ENCODE results near the gene RFTN1.
"Not testable (repeated sequence)": the region's sequence is repeated elsewhere in the genome, so short reads cannot be mapped to it uniquely, and the experiment has no call there.

The RFTN1 gene

GRCh38 chr3:16506884-16507577 lies 6.5 kb downstream of the RFTN1 start:
- DNase-seq: no peak

GRCh38 chr3:16506451-16506850 lies 7.0 kb downstream of the RFTN1 start:
- no peak for DNase-seq

- no peak for DNase-seq
Measured at GRCh38 chr3:16504692-16505091, 8.8 kb downstream of the RFTN1 start.

- no peak for DNase-seq
Measured at GRCh38 chr3:16504242-16504641, 9.3 kb downstream of the RFTN1 start.

GRCh38 chr3:16503191-16503776 lies 10.2 kb downstream of the RFTN1 start:
- DNase-seq: no peak

GRCh38 chr3:16502347-16502908 lies 11.1 kb downstream of the RFTN1 start:
- no peak for DNase-seq

- no peak for DNase-seq
Measured at GRCh38 chr3:16501376-16501775, 12.1 kb downstream of the RFTN1 start.

GRCh38 chr3:16500911-16501310 lies 12.6 kb downstream of the RFTN1 start:
- DNase-seq: no peak

GRCh38 chr3:16500093-16500492 lies 13.4 kb downstream of the RFTN1 start:
- no peak for DNase-seq

- no peak for DNase-seq
Measured at GRCh38 chr3:16499351-16499750, 14.1 kb downstream of the RFTN1 start.

- DNase-seq: no peak
Measured at GRCh38 chr3:16498130-16498890, 15.2 kb downstream of the RFTN1 start.

- no peak for DNase-seq
Measured at GRCh38 chr3:16496408-16497222, 16.9 kb downstream of the RFTN1 start.

GRCh38 chr3:16496008-16496407 lies 17.5 kb downstream of the RFTN1 start:
- DNase-seq: no peak

GRCh38 chr3:16494814-16495431 lies 18.6 kb downstream of the RFTN1 start:
- no peak for DNase-seq

- no peak for DNase-seq
Measured at GRCh38 chr3:16494094-16494493, 19.4 kb downstream of the RFTN1 start.

GRCh38 chr3:16490062-16490619 lies 23.4 kb downstream of the RFTN1 start:
- DNase-seq: no peak

GRCh38 chr3:16489326-16490061 lies 24.0 kb downstream of the RFTN1 start:
- DNase-seq: not testable (repeated sequence)

GRCh38 chr3:16488637-16489036 lies 24.9 kb downstream of the RFTN1 start:
- DNase-seq: no peak

GRCh38 chr3:16487511-16488175 lies 25.9 kb downstream of the RFTN1 start:
- no peak for DNase-seq

- no peak for DNase-seq
Measured at GRCh38 chr3:16486951-16487480, 26.5 kb downstream of the RFTN1 start.

- no peak for DNase-seq
Measured at GRCh38 chr3:16486201-16486600, 27.3 kb downstream of the RFTN1 start.
